SH-SY5Y (cell line): Measurements from ENCODE around the gene SPRY4.

Experiments used
- GATA2 ChIP-seq: IDR thresholded peaks from 2 replicates; pipeline ENCODE4 v1.6.1; 2011; ENCODE audit warnings: mild to moderate bottlenecking, low read depth, low read length
- GATA3 ChIP-seq: IDR thresholded peaks from 2 replicates; pipeline ENCODE4 v1.6.1; 2011; ENCODE audit warnings: low read depth, mild to moderate bottlenecking, low read length, moderate library complexity

DNA sequence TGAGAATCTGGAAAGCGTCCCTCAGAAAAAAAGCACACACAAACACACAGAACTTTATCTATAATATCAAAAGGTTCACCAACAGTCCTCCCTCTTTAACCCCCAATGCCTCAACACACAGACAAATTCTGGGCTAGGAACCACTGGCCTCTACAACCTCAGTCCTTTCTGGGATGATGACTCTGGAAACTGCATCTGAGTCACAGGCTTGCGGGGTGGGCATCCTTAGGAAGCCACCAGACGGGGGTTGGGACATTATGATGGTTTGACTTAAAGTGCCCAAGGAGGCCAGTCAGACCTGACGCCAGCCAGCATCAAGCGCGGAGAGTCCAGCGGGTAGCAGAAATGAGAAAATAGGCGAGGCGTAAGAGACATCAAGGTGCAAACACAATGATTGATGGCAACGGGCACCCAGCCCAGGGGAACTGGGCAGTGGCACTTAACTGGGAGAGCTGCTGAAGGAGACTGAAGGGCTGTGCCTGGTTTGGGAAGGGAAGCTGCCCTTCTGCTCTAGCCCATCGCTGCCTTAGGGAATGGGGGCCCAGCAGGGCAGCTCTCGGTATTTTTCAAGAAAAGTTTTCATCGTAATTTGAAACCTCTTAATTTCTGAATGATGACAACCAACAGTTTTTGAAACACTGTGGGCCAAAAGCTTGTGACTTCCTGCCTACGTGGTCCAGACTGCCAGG, 20.7 kb downstream of the SPRY4 start:
- TF ChIP-seq GATA3, result no peak
- TF ChIP-seq GATA2, result no peak
